ENCODE results near the gene SPACA7.

- TF ChIP-seq EZH2 (IDR thresholded peaks at IDR 0.05; ENCODE audit: borderline replicate concordance, low read depth, low read length): no peak
- TF ChIP-seq ZNF764 (CRISPR knock-in tag; IDR thresholded peaks at IDR 0.05; ENCODE audit: low read depth): no peak
- no peak for TF ChIP-seq RERE (CRISPR knock-in tag; IDR thresholded peaks at IDR 0.05; ENCODE audit: borderline replicate concordance)
- TF ChIP-seq RAD51 (IDR thresholded peaks at IDR 0.05; ENCODE audit: borderline replicate concordance, low read depth): no peak
- no peak for TF ChIP-seq RBM14 (IDR thresholded peaks at IDR 0.05; ENCODE audit: borderline replicate concordance, insufficient read depth, low read depth, low read length)
These were observed 105.3 kb downstream of the SPACA7 start for GRCh38 chr13:112481458-112481857.

All from K562 (cell line).